Subcutaneous adipose tissue (tissue), 4 donors: ENCODE measurements around the gene LARP4. TPM values are rescaled to one million over a fixed set of nuclear protein-coding genes. Genes with fewer than 3 reads are reported as not detected.

ENCODE experiments used
- total RNA-seq, 4 donors: library from RNA; depleted of rRNA; stranded (reverse); fragments of >200 nt; gene quantifications; one replicate each; pipeline ENCODE4 v1.1.0, GENCODE V29; 2016
- TF ChIP-seq, protein P1 (sequence below): fragments of 450-650 bp; IDR thresholded peaks from one replicate; pipeline ENCODE4 v1.5.1; 2016; ENCODE audit warnings: low read depth, mild to moderate bottlenecking, control low read depth, antibody characterized with exemption, moderate library complexity

LARP4 gene
- total RNA-seq, 4 donors from 2014 or later, result 22.2 to 99.5 (median 35.9) TPM

DNA sequence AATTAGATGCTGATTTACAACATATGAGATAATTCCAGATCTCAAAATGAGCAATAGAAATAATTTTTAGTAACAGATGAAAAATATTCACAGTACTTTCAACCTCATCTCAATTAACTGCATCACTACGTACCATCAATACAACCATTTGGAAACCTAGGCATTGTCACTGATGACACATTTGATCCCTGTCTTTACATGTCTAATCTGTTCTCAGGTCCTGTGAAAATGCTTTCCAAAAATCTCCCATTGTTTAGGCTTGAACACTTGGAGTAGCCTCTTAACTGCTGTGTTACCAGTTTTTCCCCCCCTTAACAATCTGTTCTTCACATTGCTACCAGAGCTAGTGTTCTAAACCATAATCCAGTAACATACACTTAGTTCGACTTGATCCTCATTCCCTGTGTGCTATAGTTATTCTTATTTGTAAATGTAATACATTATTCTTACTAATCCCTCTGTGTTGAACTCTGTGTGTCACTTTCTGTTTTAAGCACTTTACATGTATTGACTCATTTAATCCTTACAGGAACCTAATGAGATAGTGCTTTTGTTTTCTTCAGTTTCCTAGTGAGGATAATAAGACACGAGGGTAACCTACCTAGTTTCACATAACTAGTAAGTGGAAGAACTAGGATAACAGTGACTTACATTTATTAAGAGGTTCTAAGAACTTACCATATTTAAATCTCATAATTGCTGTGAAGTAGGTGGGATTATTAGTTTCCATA is 41.7 kb downstream of the LARP4 start:
- TF ChIP-seq, protein P1, sequence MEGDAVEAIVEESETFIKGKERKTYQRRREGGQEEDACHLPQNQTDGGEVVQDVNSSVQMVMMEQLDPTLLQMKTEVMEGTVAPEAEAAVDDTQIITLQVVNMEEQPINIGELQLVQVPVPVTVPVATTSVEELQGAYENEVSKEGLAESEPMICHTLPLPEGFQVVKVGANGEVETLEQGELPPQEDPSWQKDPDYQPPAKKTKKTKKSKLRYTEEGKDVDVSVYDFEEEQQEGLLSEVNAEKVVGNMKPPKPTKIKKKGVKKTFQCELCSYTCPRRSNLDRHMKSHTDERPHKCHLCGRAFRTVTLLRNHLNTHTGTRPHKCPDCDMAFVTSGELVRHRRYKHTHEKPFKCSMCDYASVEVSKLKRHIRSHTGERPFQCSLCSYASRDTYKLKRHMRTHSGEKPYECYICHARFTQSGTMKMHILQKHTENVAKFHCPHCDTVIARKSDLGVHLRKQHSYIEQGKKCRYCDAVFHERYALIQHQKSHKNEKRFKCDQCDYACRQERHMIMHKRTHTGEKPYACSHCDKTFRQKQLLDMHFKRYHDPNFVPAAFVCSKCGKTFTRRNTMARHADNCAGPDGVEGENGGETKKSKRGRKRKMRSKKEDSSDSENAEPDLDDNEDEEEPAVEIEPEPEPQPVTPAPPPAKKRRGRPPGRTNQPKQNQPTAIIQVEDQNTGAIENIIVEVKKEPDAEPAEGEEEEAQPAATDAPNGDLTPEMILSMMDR, result no peak

DNA sequence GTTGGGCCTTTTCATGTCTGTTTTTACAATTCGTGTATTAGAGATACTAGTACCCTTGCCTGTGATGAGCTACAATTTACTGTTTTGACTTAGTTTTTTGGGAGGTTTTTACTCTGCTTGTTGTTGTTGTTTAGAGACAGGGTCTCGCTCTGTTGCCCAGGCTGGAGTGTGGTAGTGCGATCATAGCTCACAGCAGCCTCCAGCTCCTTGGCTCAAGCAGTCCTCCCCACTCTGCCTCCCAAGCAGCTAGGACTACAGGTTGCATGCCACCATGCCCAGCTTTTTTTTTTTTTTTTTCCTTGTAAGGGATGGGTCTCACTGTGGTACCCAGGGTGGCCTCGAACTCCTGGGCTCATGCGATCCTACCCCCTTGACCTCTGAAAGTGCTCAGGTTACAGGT is 52.1 kb downstream of the LARP4 start:
- TF ChIP-seq, protein P1, result no peak

GRCh38 chr12:50453872-50454271 is 53.2 kb downstream of the LARP4 start:
- TF ChIP-seq, protein P1, result no peak

DNA sequence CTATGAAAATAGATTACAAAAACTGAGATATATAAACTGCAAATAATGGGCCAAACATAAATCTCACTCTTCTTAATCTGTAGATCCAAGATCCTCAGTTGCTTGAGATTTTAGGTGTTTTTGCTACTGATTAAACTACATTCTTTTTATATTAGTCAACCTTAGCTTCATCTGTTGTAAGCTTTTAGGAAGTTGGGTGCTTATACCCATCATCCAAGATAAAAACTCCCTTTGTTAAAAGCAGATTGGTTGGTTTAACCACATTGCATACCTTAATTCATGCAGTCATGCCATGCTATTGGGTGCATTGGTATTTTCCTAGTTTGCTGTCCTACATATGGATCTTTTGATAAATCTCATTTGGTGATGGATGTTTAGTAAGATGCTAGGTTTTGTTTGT is 57.9 kb downstream of the LARP4 start:
- TF ChIP-seq, protein P1, result no peak

GRCh38 chr12:50467439-50467838 is 66.8 kb downstream of the LARP4 start:
- TF ChIP-seq, protein P1, result no peak

- TF ChIP-seq, protein P1, result no peak
Measured at GRCh38 chr12:50477241-50477832, 76.7 kb downstream of the LARP4 start.

DNA sequence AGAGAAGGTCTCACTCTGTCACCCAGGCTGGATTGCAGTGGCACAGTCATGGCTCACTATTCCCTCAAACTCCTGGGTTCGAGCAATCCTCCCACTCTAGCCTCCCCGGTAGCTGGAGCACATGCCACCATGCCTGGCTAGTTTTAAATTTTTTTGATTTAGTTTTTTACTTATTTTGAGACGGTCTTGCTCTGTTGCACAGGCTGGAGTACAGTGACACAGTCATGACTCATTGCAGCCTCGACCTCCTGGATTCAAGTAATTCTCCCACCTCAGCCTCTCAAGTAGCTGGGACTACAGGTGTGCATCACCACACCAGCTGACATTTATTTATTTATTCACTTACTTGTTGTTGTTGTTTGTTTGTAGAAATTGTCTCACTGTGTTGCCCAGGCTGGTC is 81.9 kb downstream of the LARP4 start:
- TF ChIP-seq, protein P1, result no peak
